ENCODE results near the gene TNFRSF19.

The TNFRSF19 gene

GRCh38 chr13:23656637-23657371 is 86.6 kb downstream of the TNFRSF19 start:
- H3K27me3 ChIP-seq (replicated peaks; ENCODE audit: insufficient read depth, low read length) = no peaks in the 10 kb centered on the region
- H3K27ac ChIP-seq (ENCODE audit: low read length) = no peak overlapping the region
- DNase-seq = no peak
- H3K4me2 ChIP-seq (ENCODE audit: low read depth, low read length) = no peak overlapping the region
- H3K4me3 ChIP-seq (ENCODE audit: low read length) = no peak overlapping the region
- H4K20me1 ChIP-seq (ENCODE audit: insufficient read depth, low read length) = no peaks in the 10 kb centered on the region
- no peaks in the 10 kb centered on the region for H3K9me2 ChIP-seq (replicated peaks; ENCODE audit: insufficient read depth, low read length)
- H2AFZ ChIP-seq (ENCODE audit: low read length) = no peak overlapping the region
- TF ChIP-seq CTCF (IDR thresholded peaks at IDR 0.05; ENCODE audit: low read length) = no peak
- no peak for TF ChIP-seq EZH2phosphoT487 (IDR thresholded peaks at IDR 0.05; ENCODE audit: low read length)
- TF ChIP-seq EZH2 (optimal IDR thresholded peaks at IDR 0.05; ENCODE audit: low read depth, low read length) = no peak
- no peaks in the 10 kb centered on the region for H3K9me3 ChIP-seq (replicated peaks; ENCODE audit: insufficient read depth, low read length)
- no peaks in the 10 kb centered on the region for H3F3A ChIP-seq (ENCODE audit: insufficient read depth, low read length)
- no peak overlapping the region for H3K9ac ChIP-seq (ENCODE audit: low read length)
- no peaks in the 10 kb centered on the region for H3K79me2 ChIP-seq (ENCODE audit: low read length)
- H3K36me3 ChIP-seq (replicated peaks; ENCODE audit: insufficient read depth, low read length) = no peaks in the 10 kb centered on the region
- H3K4me1 ChIP-seq (ENCODE audit: low read length) = no peaks in the 10 kb centered on the region

GRCh38 chr13:23658929-23659541 is 88.8 kb downstream of the TNFRSF19 start:
- no peaks in the 10 kb centered on the region for H3K27me3 ChIP-seq (replicated peaks; ENCODE audit: insufficient read depth, low read length)
- H3K27ac ChIP-seq (ENCODE audit: low read length) = no peak overlapping the region
- no peak overlapping the region for H3K9ac ChIP-seq (ENCODE audit: low read length)
- H3K4me1 ChIP-seq (ENCODE audit: low read length) = no peaks in the 10 kb centered on the region
- DNase-seq = no peak
- no peaks in the 10 kb centered on the region for H3K9me3 ChIP-seq (replicated peaks; ENCODE audit: insufficient read depth, low read length)
- no peak overlapping the region for H2AFZ ChIP-seq (ENCODE audit: low read length)
- no peaks in the 10 kb centered on the region for H3K9me2 ChIP-seq (replicated peaks; ENCODE audit: insufficient read depth, low read length)
- no peaks in the 10 kb centered on the region for H3F3A ChIP-seq (ENCODE audit: insufficient read depth, low read length)
- no peaks in the 10 kb centered on the region for H3K36me3 ChIP-seq (replicated peaks; ENCODE audit: insufficient read depth, low read length)
- no peaks in the 10 kb centered on the region for H3K79me2 ChIP-seq (ENCODE audit: low read length)
- TF ChIP-seq EZH2 (optimal IDR thresholded peaks at IDR 0.05; ENCODE audit: low read depth, low read length) (no peak), CTCF (IDR thresholded peaks at IDR 0.05; ENCODE audit: low read length) (no peak), EZH2phosphoT487 (IDR thresholded peaks at IDR 0.05; ENCODE audit: low read length) (no peak)
- no peaks in the 10 kb centered on the region for H4K20me1 ChIP-seq (ENCODE audit: insufficient read depth, low read length)
- H3K4me3 ChIP-seq (ENCODE audit: low read length) = no peak overlapping the region
- H3K4me2 ChIP-seq (ENCODE audit: low read depth, low read length) = no peak overlapping the region

GRCh38 chr13:23660249-23660648 is 90.0 kb downstream of the TNFRSF19 start:
- TF ChIP-seq EZH2 (optimal IDR thresholded peaks at IDR 0.05; ENCODE audit: low read depth, low read length) (no peak), EZH2phosphoT487 (IDR thresholded peaks at IDR 0.05; ENCODE audit: low read length) (no peak), CTCF (IDR thresholded peaks at IDR 0.05; ENCODE audit: low read length) (no peak)
- Histone ChIP-seq H3K4me2 (ENCODE audit: low read depth, low read length) (no peak overlapping the region), H3K9me2 (replicated peaks; ENCODE audit: insufficient read depth, low read length) (no peaks in the 10 kb centered on the region), H3K4me1 (ENCODE audit: low read length) (no peaks in the 10 kb centered on the region), H3K9me3 (replicated peaks; ENCODE audit: insufficient read depth, low read length) (no peaks in the 10 kb centered on the region), H2AFZ (ENCODE audit: low read length) (no peak overlapping the region), H3K4me3 (ENCODE audit: low read length) (no peak overlapping the region), H3K9ac (ENCODE audit: low read length) (no peak overlapping the region), H3K79me2 (ENCODE audit: low read length) (no peaks in the 10 kb centered on the region), H3K27ac (ENCODE audit: low read length) (no peak overlapping the region), H3F3A (ENCODE audit: insufficient read depth, low read length) (no peaks in the 10 kb centered on the region), H3K27me3 (replicated peaks; ENCODE audit: insufficient read depth, low read length) (no peaks in the 10 kb centered on the region), H4K20me1 (ENCODE audit: insufficient read depth, low read length) (no peaks in the 10 kb centered on the region), H3K36me3 (replicated peaks; ENCODE audit: insufficient read depth, low read length) (no peaks in the 10 kb centered on the region)
- DNase-seq = no peak

Measured in MM.1S (cell line).